Measurements from ENCODE around the gene RAC2.

RAC2 gene

GRCh38 chr22:37232140-37232998 lies 11.7 kb downstream of the RAC2 start:
- DNase-seq (ENCODE audit: low spot score) = no peak
- TF ChIP-seq, protein P1, sequence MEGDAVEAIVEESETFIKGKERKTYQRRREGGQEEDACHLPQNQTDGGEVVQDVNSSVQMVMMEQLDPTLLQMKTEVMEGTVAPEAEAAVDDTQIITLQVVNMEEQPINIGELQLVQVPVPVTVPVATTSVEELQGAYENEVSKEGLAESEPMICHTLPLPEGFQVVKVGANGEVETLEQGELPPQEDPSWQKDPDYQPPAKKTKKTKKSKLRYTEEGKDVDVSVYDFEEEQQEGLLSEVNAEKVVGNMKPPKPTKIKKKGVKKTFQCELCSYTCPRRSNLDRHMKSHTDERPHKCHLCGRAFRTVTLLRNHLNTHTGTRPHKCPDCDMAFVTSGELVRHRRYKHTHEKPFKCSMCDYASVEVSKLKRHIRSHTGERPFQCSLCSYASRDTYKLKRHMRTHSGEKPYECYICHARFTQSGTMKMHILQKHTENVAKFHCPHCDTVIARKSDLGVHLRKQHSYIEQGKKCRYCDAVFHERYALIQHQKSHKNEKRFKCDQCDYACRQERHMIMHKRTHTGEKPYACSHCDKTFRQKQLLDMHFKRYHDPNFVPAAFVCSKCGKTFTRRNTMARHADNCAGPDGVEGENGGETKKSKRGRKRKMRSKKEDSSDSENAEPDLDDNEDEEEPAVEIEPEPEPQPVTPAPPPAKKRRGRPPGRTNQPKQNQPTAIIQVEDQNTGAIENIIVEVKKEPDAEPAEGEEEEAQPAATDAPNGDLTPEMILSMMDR (IDR thresholded peaks at IDR 0.05; ENCODE audit: extremely low read depth, missing control alignments) = no peak

DNA sequence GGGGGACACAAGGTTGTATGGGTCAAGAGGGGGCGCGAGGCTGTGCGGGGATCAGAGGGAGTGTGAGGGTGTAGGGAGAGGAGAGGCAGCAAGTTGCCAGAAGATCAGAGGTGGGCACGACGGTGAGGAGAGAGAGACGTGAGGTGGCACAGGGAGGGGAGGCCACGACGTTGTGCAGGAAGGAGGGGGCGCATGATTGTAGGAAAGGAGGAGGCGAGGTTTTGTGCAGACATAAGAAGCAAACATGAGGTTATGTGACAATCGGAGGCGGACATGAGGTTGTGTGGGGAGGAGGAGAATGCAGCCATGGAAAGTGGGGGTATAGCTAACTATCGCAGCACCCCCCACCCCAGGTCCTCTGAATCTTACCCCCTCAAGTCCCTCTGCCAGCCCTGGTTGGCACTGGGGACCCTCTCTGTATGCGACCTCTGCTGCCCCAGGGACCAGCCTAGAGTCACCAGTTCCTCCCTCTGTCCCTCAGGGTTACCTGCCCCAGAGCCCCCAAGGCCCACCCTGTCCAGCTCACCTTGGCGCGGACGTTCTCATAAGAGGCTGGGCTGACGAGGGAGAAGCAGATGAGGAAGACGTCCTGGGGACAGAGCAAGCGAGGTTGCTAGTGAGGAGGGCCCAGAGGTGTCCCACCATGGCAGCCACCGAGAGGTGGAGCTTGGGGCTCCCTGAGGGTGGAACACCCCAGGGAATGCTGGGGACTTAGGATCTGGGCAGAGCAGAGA lies 12.5 kb downstream of the RAC2 start:
- no peak for DNase-seq (ENCODE audit: low spot score)
- TF ChIP-seq, protein P1 (IDR thresholded peaks at IDR 0.05; ENCODE audit: extremely low read depth, missing control alignments) = no peak

DNA sequence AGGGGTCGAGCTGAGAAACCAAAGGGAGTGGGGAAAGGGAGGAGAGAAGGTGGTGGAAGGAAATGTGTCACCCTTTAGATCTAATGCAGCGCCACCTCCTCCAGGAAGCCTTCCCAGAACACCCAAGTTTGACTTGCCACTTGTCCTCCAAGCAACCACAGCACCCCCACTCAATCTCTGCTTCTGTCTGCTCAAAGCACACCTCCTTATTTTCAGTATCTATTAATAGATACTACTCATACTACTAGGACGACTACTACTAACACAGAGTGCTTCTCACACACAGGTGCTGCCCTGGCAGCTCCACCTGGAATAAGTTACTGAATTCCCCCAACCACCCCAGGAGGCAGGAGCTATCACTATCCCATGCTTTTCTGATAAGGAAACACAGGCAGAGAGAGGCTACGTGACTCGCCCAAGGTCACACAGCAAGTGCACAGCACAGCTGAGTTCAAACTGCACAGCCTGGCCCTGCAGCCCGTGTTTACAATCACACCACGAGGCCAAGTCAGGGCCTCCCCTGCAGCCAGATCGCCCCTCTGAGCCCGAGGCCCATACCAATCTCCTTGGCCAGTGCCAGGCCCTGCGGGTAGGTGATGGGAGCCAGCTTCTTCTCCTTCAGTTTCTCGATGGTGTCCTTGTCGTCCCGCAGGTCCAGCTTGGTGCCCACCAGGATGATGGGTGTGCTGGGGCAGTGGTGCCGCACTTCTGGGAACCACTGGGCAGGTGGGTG lies 13.2 kb downstream of the RAC2 start:
- DNase-seq (ENCODE audit: low spot score) = no peak
- TF ChIP-seq, protein P1 (IDR thresholded peaks at IDR 0.05; ENCODE audit: extremely low read depth, missing control alignments) = no peak

- peak; percentile 85 for DNase-seq (ENCODE audit: low spot score)
- TF ChIP-seq, protein P1 (IDR thresholded peaks at IDR 0.05; ENCODE audit: extremely low read depth, missing control alignments) = no peak
Measured at GRCh38 chr22:37229805-37230672, 14.0 kb downstream of the RAC2 start.

DNA sequence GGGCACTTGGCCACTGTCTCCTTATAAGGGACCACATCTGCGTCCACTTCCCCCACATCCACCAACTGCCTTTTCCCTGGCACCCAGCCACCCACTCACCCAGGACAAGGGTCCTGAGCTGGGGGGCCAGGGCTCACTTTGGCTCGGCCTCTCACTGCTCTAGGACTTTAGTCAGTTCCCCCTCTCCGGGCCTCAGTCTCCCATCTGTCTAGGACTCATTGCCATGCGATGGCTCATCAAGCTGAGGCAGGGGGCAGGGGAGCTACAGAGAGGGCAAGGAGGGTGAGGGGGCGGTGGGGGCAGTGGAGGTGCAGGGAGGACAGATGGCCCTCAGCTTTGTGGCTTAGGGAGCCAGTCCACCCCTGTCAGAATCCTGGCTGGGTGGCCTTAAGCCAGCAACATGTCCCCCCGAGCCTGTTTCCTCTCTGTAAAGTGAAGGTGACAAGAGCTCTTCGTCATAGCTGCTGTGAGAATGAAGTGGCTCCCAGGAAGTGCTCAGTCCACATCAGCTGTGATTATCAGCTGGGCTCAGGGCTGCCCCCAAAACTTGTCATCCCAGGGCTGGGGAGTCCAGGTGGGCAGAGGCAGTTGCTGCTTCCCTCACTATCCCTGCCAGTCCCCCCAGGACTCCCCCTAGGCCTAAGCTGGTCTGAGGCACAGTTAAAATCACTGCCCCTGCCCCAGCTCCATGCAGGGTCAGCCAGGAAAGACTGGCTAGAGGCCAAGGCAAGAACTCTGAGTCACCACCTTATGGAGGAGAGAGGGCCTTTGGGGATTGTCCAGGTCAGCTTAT lies 14.9 kb downstream of the RAC2 start:
- TF ChIP-seq, protein P1 (IDR thresholded peaks at IDR 0.05; ENCODE audit: extremely low read depth, missing control alignments) = no peak
- no peak for DNase-seq (ENCODE audit: low spot score)

All from GM20000 (cell line).